Measurements from ENCODE around the gene EEF1G.

- TF ChIP-seq, protein P1, sequence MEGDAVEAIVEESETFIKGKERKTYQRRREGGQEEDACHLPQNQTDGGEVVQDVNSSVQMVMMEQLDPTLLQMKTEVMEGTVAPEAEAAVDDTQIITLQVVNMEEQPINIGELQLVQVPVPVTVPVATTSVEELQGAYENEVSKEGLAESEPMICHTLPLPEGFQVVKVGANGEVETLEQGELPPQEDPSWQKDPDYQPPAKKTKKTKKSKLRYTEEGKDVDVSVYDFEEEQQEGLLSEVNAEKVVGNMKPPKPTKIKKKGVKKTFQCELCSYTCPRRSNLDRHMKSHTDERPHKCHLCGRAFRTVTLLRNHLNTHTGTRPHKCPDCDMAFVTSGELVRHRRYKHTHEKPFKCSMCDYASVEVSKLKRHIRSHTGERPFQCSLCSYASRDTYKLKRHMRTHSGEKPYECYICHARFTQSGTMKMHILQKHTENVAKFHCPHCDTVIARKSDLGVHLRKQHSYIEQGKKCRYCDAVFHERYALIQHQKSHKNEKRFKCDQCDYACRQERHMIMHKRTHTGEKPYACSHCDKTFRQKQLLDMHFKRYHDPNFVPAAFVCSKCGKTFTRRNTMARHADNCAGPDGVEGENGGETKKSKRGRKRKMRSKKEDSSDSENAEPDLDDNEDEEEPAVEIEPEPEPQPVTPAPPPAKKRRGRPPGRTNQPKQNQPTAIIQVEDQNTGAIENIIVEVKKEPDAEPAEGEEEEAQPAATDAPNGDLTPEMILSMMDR (IDR thresholded peaks at IDR 0.05) = no peak
- TF ChIP-seq ZFX (IDR thresholded peaks at IDR 0.05; ENCODE audit: borderline replicate concordance) = no peak
Measured at GRCh38 chr11:62605902-62606301, 32.2 kb upstream of the EEF1G start.

Measured in 22Rv1 (cell line).